ENCODE data around the gene OTOGL.

OTOGL gene

DNA sequence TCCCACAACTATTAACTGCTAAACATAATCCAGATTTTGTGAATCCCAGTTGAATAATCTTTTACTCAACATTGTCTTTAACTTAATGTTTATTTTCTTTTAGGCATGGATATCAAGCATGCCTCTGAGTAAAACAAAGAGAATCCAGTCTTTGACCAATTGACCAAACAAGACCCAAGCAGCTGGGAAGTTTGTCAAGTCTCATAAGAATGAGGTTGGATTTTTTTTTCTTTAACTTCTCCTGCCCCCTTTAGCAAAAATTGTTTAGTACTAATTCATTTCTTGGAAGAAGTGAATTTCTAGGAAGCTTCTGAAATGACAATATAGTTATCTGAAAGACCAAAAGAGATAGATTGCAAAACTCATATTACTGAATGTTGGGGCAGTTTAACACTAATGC lies 89.9 kb downstream of the OTOGL start:
- H3K27me3 ChIP-seq (replicated peaks; ENCODE audit: control insufficient read depth, insufficient read depth, low read length) = no peaks in the 10 kb centered on the region
- no peak for DNase-seq (ENCODE audit: extremely low read depth, insufficient read length)
- TF ChIP-seq, protein P1, sequence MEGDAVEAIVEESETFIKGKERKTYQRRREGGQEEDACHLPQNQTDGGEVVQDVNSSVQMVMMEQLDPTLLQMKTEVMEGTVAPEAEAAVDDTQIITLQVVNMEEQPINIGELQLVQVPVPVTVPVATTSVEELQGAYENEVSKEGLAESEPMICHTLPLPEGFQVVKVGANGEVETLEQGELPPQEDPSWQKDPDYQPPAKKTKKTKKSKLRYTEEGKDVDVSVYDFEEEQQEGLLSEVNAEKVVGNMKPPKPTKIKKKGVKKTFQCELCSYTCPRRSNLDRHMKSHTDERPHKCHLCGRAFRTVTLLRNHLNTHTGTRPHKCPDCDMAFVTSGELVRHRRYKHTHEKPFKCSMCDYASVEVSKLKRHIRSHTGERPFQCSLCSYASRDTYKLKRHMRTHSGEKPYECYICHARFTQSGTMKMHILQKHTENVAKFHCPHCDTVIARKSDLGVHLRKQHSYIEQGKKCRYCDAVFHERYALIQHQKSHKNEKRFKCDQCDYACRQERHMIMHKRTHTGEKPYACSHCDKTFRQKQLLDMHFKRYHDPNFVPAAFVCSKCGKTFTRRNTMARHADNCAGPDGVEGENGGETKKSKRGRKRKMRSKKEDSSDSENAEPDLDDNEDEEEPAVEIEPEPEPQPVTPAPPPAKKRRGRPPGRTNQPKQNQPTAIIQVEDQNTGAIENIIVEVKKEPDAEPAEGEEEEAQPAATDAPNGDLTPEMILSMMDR (IDR thresholded peaks at IDR 0.05; ENCODE audit: insufficient read depth, low read length, poor library complexity, severe bottlenecking) = no peak
- H3K4me3 ChIP-seq (replicated peaks; ENCODE audit: low read depth, low read length) = no peak overlapping the region
- H3K36me3 ChIP-seq (ENCODE audit: control insufficient read depth, insufficient read depth, low read length) = no peaks in the 10 kb centered on the region

DNA sequence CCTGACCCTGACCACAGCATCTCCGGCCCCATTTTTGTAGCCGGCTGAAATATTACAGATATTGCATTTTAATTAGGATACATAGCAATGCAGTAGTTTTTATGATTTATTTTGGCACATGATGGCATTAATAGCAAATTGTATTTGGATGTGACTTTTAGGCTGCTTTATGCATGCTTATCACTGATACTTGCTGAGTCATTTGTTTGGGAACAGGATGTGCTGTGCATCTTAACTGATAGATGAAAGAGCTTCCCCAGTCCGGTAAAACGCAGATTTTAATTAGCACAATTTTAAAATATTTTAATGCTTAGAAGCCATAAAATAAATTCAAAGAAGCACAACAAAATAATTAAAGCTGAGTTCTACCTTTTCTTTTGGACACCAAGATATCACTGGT lies 90.7 kb downstream of the OTOGL start:
- H3K4me3 ChIP-seq (replicated peaks; ENCODE audit: low read depth, low read length) = no peak overlapping the region
- TF ChIP-seq, protein P1 (IDR thresholded peaks at IDR 0.05; ENCODE audit: insufficient read depth, low read length, poor library complexity, severe bottlenecking) = no peak
- H3K27me3 ChIP-seq (replicated peaks; ENCODE audit: control insufficient read depth, insufficient read depth, low read length) = no peaks in the 10 kb centered on the region
- DNase-seq (ENCODE audit: extremely low read depth, insufficient read length) = no peak
- no peaks in the 10 kb centered on the region for H3K36me3 ChIP-seq (ENCODE audit: control insufficient read depth, insufficient read depth, low read length)

DNA sequence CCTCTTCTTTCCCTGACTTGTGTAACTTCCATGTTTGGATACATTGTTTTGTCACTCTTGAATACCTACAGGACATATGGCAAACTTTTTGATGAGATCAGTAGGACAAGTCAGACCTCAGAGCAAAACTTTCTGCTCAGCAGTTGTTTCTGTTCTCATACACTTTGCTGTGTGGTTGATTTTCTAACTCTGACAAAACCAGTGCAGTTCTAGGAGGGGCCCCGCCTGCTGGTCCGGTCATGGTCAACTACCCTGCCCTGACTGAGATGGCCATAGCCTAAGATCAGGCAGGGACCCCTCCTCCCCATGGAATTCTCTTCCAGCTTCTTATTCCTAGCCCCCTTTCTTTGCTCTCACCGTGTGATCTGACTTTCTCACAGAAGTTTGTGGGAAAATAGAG lies 92.8 kb downstream of the OTOGL start:
- no peaks in the 10 kb centered on the region for H3K36me3 ChIP-seq (ENCODE audit: control insufficient read depth, insufficient read depth, low read length)
- TF ChIP-seq, protein P1 (IDR thresholded peaks at IDR 0.05; ENCODE audit: insufficient read depth, low read length, poor library complexity, severe bottlenecking) = no peak

DNA sequence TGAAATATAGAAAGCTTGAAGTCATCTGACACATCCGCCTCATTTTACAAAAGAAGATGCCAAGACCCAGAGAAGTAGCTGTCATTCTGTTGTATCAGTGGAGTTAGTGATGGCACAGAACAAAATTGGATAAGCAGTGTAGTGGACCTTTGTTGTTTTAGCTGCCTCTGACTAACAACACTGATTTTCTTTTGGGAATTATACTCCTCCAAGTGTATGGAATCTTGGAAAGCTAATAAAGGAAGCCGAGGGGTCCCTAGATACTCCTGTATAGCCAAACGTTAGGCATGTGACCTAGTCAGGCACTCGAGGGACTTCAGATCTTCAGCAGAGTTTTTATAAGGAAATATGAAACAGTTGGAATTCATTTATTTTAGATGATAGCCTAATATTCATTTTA lies 94.5 kb downstream of the OTOGL start:
- Histone ChIP-seq H3K4me3 (replicated peaks; ENCODE audit: low read depth, low read length) (no peak overlapping the region), H3K36me3 (ENCODE audit: control insufficient read depth, insufficient read depth, low read length) (no peaks in the 10 kb centered on the region), H3K27me3 (replicated peaks; ENCODE audit: control insufficient read depth, insufficient read depth, low read length) (no peaks in the 10 kb centered on the region)
- TF ChIP-seq, protein P1 (IDR thresholded peaks at IDR 0.05; ENCODE audit: insufficient read depth, low read length, poor library complexity, severe bottlenecking) = no peak
- DNase-seq (ENCODE audit: extremely low read depth, insufficient read length) = no peak

More for the DNA sequence above, 92.8 kb downstream of the OTOGL start:
- H3K27me3 ChIP-seq (replicated peaks; ENCODE audit: control insufficient read depth, insufficient read depth, low read length) = no peaks in the 10 kb centered on the region
- no peak for DNase-seq (ENCODE audit: extremely low read depth, insufficient read length)
- H3K4me3 ChIP-seq (replicated peaks; ENCODE audit: low read depth, low read length) = no peak overlapping the region

DNA sequence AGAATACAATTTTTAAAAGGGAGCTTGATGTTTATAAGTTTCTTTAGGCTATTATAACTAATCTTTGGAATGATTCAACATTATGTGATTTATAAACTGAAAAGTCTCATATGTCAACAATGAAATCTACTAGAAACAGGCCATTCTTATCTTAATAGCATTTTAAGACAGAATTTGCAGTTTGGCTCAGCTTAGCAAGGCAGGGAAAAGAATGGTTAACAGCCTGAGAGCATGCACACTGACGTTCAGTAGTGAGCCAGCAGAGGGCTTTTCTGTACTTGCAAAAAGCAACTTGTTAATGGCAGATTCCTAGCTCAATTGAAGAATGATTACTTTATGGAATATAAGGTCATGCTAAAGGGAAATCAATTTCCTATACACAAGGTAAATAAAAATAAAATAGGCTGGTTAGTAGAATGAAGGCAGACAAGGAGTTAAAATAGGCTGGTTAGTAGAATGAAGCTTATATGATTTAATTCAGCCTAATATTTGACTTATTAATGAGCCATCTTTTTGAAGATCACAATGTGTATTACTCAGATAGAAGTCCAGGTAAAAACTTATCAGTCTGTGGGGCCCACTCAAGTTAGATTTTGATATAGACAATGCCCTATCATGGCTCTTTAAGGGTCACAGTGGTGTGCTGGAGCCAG lies 95.9 kb downstream of the OTOGL start:
- no peaks in the 10 kb centered on the region for H3K36me3 ChIP-seq (ENCODE audit: control insufficient read depth, insufficient read depth, low read length)
- no peaks in the 10 kb centered on the region for H3K27me3 ChIP-seq (replicated peaks; ENCODE audit: control insufficient read depth, insufficient read depth, low read length)
- no peak for DNase-seq (ENCODE audit: extremely low read depth, insufficient read length)
- TF ChIP-seq, protein P1 (IDR thresholded peaks at IDR 0.05; ENCODE audit: insufficient read depth, low read length, poor library complexity, severe bottlenecking) = peak; percentile 67
- no peak overlapping the region for H3K4me3 ChIP-seq (replicated peaks; ENCODE audit: low read depth, low read length)

DNA sequence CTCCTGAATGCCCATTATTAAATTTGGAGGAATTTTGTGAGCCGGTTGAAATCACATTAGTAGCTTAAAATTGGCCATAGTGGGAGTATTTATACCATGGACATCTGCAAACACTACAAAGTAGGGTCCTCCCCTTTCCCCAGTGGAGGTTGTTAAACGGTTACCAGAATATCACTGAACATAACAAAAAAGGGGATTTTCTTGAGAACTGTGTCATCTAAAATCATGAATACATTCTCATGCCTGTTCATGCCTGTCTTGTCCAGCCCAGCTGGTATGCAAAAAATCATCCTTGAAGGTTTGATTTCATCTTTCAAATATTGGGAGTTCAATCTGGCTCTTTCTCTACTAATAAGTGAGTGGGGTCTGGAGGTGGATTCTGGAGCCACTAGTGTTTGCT lies 96.4 kb downstream of the OTOGL start:
- no peak overlapping the region for H3K4me3 ChIP-seq (replicated peaks; ENCODE audit: low read depth, low read length)
- no peak for DNase-seq (ENCODE audit: extremely low read depth, insufficient read length)
- TF ChIP-seq, protein P1 (IDR thresholded peaks at IDR 0.05; ENCODE audit: insufficient read depth, low read length, poor library complexity, severe bottlenecking) = no peak
- no peaks in the 10 kb centered on the region for H3K36me3 ChIP-seq (ENCODE audit: control insufficient read depth, insufficient read depth, low read length)
- no peaks in the 10 kb centered on the region for H3K27me3 ChIP-seq (replicated peaks; ENCODE audit: control insufficient read depth, insufficient read depth, low read length)

All from GM06990 (cell line).